ENCODE measurements around the gene RIOK3.

DNA sequence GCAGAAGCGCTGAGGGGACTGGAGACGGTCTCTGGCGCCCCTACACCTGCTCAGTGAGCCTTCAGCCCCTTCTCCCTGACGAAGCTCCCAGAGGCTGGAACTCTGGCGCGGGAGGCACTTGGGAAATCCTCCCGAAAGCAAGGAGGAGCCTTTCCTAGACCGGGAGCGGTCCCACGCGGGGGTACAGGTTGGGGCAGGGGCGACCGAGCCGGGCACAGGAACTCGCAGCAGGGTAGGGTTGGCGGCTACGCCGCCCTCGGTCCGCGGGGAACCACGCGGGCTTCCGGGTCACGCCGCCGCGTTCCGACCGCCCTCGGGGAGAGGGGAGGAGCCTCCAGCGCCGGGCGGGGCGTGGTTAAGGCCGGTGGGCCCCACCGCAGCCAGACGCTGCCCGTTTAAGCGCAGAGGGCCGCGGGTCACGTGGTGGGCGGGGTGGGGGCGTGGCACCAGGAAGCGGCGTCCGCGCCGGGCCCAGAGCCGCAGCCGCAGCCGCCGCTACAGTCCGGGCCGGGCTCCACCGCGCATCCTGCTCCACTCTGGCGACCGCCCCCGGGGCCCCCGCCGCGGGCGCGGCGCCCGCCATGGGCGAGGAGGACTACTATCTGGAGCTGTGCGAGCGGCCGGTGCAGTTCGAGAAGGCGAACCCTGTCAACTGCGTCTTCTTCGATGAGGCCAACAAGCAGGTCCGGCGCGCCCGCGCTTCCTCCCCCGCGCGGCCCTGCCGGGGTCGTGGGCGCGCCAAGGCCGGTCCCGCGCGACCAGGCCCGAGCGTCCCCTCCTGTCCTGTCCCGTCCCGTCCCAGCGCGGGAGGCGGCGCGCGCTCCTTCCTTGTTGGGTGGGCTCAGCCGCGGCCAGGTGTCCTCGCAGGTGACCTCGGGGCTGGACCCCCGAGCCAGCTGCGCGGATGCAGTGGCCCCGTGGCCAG lies 50.2 kb downstream of the RIOK3 start, which contains the start of gene RMC1:
- TF ChIP-seq, protein P1, sequence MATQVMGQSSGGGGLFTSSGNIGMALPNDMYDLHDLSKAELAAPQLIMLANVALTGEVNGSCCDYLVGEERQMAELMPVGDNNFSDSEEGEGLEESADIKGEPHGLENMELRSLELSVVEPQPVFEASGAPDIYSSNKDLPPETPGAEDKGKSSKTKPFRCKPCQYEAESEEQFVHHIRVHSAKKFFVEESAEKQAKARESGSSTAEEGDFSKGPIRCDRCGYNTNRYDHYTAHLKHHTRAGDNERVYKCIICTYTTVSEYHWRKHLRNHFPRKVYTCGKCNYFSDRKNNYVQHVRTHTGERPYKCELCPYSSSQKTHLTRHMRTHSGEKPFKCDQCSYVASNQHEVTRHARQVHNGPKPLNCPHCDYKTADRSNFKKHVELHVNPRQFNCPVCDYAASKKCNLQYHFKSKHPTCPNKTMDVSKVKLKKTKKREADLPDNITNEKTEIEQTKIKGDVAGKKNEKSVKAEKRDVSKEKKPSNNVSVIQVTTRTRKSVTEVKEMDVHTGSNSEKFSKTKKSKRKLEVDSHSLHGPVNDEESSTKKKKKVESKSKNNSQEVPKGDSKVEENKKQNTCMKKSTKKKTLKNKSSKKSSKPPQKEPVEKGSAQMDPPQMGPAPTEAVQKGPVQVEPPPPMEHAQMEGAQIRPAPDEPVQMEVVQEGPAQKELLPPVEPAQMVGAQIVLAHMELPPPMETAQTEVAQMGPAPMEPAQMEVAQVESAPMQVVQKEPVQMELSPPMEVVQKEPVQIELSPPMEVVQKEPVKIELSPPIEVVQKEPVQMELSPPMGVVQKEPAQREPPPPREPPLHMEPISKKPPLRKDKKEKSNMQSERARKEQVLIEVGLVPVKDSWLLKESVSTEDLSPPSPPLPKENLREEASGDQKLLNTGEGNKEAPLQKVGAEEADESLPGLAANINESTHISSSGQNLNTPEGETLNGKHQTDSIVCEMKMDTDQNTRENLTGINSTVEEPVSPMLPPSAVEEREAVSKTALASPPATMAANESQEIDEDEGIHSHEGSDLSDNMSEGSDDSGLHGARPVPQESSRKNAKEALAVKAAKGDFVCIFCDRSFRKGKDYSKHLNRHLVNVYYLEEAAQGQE (IDR thresholded peaks at IDR 0.05), result no peak
- TF ChIP-seq POLR2A (IDR thresholded peaks at IDR 0.05; ENCODE audit: low read length) (peak; percentile 73), RAD21 (conservative IDR thresholded peaks at IDR 0.05 in 1 of 2, IDR thresholded peaks at IDR 0.05 in 1 of 2) (peak in 1 of 2 experiments; percentile 39; a peak in 2 of 5 replicates), HOXA7 (CRISPR knock-in tag; IDR thresholded peaks at IDR 0.05) (no peak), CHD2 (IDR thresholded peaks at IDR 0.05; ENCODE audit: low read length, partially characterized antibody) (no peak), EP300 (IDR thresholded peaks at IDR 0.05) (no peak), JUNB (IDR thresholded peaks at IDR 0.05) (no peak), JUN (IDR thresholded peaks at IDR 0.05) (peak; percentile 72 to 79; a peak in 3 of 5 replicates), CBX8 (IDR thresholded peaks at IDR 0.05) (no peak), ZC3H11A (IDR thresholded peaks at IDR 0.05) (no peak), MYC (IDR thresholded peaks at IDR 0.05; ENCODE audit: borderline replicate concordance, low read length) (no peak), RNF2 (IDR thresholded peaks at IDR 0.05; ENCODE audit: borderline replicate concordance, low read depth) (no peak)
- TF ChIP-seq, protein P2, sequence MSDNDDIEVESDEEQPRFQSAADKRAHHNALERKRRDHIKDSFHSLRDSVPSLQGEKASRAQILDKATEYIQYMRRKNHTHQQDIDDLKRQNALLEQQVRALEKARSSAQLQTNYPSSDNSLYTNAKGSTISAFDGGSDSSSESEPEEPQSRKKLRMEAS (IDR thresholded peaks at IDR 0.05), result peak; percentile 78
- TF ChIP-seq, protein P3, sequence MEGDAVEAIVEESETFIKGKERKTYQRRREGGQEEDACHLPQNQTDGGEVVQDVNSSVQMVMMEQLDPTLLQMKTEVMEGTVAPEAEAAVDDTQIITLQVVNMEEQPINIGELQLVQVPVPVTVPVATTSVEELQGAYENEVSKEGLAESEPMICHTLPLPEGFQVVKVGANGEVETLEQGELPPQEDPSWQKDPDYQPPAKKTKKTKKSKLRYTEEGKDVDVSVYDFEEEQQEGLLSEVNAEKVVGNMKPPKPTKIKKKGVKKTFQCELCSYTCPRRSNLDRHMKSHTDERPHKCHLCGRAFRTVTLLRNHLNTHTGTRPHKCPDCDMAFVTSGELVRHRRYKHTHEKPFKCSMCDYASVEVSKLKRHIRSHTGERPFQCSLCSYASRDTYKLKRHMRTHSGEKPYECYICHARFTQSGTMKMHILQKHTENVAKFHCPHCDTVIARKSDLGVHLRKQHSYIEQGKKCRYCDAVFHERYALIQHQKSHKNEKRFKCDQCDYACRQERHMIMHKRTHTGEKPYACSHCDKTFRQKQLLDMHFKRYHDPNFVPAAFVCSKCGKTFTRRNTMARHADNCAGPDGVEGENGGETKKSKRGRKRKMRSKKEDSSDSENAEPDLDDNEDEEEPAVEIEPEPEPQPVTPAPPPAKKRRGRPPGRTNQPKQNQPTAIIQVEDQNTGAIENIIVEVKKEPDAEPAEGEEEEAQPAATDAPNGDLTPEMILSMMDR (IDR thresholded peaks at IDR 0.05), result no peak

All from A549 (cell line).